HG03460 (cell line): ENCODE results near the gene YIPF3.
"Not testable (repeated sequence)": the region's sequence is repeated elsewhere in the genome, so short reads cannot be mapped to it uniquely, and the experiment has no call there.

Source experiments
- ATAC-seq: cut with Tn5 transposase; IDR thresholded peaks from one replicate; pipeline ENCODE4 v1.9.1; 2021; ENCODE audit not compliant: unreplicated experiment

The YIPF3 gene

GRCh38 chr6:43509984-43510826 is 6.5 kb downstream of the YIPF3 start, which contains the start of gene LRRC73:
LRRC73 (minus strand) TSS chr6:43510346; CDS start chr6:43509785, 561 bp downstream.
- peak; percentile 60 for ATAC-seq

DNA sequence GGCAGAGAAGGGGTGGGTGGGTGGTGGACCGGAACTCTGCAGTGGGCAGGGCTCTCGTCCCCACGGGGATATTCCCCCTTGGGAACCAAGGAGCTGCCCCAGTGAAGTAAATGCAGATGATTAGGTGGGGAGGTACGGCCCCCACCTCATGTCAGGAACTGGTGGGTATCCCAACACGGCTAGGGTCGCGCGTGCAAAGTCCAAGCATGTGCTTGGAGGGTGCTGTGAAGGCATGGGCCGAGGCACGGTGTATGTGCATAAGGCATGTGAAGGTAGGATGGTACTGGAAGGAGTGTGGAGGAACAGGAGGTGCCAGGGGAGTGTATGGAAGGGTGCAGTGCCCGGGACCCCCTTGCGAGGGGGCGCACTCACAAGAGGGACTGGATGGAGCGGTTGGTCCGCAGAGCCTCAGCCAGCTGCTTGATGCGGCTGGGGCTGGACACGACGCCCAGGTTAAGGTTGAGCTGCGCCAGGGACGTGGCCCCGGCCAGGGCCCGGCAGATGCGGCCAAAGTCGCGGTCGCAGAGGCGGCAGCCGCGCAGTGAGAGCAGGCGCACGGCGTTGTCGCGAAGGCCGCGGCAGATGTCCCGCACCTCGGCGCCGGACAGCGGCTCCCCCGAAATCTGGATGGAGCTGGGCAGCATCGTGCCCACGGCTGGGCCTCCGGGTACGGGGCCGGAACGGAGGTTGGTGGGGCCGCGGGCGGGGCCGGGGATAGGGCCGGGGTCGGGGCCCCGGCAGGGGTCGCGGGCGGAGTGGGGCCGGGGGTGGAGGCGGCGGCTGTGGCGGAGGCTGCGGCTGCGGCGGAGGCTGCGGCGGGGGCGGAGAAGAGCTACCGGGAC is 7.4 kb downstream of the YIPF3 start:
- ATAC-seq: no peak

DNA sequence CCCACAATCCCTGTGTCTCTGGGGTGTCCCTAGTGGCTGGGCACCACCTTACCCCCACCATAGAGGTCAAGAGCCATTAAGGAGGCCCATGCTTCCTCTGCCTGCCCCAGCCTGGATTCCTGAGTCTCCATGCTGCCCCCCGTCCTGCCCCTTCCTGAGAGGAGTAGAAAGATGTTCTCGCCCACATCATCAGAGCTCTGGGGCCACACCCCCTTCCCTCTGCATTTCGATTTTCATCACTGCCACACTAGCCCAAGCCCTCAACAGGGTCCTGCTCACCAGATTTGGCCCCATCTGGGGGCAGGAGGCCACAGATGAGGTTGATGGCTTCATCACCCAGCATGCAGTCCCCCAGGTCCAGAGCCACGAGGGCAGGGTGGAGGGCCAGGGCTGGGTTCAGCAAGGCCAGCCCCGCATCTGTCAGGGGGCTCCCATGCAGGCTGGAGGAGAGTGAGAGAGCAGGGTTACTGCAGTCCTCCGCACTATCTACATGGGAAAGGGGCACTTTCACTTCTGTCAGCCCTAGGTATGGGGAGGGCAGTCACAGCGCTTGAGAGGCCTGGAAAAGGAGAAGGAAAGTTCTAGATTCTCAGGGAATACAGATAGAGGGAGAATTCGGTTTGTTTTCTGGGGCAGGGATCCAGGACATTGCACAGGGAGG is 8.1 kb downstream of the YIPF3 start:
- ATAC-seq: no peak

GRCh38 chr6:43506667-43507471 is 9.9 kb downstream of the YIPF3 start:
- peak; percentile 56 for ATAC-seq

DNA sequence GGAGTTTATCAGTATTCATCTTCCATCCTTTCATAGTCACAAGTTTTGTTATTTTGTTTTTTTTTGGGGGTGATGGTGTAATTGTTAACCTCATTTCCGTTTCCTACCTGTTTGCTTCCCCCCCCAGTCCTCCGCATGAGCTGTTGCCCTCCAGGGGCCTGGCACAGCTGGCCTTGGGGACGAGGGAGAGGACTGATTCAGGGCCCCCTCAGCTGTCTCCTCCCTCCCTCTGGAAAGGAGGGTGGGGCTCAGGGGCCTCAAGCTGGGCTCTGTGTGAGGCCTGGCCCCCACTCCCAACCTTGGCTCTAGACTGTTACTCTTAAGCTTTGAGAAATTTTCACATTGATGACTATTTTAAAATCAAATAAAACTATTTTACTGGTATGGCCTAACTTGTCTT is 10.6 kb downstream of the YIPF3 start:
- no peak for ATAC-seq

DNA sequence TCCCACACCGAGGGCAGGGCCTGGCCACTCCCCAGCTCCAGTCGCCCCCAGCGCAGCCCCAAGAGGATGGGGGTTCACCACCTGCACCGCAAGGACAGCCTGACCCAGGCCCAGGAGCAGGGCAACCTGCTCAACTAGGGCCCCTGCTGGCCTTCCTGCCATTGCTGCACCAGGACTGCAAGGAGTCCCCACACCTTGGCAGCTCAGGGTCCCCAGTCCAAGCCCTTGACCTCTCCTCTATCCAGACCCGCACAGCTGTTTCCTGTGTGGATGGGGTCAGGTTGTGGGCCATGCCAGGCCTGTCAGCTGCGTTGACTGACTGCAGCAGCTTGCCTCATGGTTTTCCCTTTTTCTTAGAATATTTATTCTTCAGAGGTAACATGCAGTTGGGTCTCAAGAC is 11.0 kb downstream of the YIPF3 start:
- no peak for ATAC-seq

DNA sequence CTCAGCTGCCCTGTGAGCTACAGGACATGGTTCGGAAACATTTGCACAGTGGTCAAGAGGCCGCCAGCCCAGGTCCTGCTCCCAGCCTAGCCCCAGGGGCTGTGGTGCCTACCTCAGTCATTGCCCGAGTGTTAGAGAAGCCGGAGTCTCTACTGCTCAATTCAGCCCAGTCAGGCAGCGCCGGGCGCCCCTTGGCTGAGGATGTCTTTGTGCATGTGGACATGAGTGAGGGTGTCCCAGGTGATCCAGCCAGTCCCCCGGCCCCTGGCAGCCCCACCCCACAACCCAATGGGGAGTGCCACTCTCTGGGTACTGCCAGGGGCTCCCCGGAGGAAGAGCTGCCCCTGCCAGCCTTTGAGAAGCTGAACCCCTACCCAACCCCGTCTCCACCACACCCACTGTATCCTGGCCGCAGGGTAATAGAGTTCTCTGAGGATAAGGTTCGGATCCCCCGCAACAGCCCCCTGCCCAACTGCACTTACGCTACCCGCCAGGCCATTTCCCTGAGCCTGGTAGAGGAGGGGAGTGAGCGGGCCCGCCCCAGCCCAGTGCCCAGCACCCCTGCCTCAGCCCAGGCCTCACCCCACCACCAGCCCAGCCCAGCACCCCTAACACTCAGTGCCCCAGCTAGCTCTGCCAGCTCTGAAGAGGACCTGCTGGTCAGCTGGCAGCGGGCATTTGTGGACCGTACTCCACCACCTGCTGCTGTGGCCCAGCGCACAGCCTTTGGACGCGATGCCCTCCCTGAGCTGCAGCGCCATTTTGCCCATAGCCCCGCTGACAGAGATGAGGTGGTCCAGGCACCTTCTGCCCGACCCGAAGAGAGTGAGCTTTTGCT is 11.8 kb downstream of the YIPF3 start:
- ATAC-seq: no peak

DNA sequence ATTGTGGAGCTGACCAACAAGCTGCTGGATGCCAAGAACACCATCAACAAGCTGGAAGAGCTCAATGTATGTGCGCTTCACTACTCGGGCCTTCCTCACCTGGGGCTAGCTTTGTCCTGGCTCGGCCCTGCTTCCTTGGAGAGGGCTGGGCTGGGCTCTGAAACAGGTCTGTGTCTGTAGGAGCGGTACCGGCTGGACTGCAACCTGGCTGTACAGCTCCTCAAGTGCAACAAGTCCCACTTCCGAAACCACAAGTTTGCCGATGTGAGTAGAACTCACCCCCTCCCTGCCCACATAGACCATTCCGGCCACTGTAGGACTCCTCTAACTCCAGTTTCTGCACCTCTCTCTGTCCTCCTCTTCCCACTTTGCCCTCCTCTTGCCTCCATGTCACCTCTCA is 13.3 kb downstream of the YIPF3 start:
- ATAC-seq: no peak

DNA sequence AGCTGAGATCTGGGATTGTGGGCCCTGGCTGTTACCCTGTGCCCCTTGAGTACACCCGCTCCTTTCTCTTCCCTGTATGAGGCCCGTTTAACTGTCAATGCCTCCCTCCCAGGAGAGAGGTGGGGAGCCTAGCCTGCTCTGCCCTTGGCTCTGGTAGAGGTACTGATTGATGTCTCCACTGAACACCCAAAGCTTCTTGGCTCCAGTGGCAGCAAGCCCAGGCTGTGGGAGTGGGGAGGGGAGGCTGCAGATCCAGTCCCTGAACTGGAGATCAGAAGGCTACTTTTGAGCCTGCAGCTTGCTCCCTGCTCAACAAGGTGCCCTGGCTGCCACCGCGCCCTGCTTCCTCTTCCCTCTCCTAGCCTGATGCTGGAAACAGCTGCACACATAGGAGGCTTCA is 14.1 kb downstream of the YIPF3 start:
- no peak for ATAC-seq

DNA sequence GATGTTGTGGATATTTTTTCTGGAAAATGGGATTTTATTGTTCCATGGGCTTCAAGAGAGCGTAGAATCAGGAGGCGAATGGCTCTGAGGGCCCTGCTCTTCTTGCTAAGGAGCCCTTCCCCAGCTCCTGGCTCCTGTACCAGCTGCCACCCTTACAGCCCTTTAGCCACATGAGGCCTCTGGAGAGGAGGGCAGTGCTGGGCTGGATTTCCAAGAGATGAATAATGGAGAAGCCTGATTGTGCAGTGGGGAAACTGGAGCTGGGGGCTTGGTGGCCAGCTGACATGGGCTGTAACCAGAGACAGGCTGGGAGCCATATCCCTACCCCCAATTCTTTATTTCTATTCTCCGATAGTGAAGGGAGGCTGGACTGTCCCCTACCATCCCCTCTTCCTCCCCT is 15.8 kb downstream of the YIPF3 start:
- no peak for ATAC-seq

- no peak for ATAC-seq
Observed at GRCh38 chr6:43499028-43499815, 17.5 kb downstream of the YIPF3 start.

DNA sequence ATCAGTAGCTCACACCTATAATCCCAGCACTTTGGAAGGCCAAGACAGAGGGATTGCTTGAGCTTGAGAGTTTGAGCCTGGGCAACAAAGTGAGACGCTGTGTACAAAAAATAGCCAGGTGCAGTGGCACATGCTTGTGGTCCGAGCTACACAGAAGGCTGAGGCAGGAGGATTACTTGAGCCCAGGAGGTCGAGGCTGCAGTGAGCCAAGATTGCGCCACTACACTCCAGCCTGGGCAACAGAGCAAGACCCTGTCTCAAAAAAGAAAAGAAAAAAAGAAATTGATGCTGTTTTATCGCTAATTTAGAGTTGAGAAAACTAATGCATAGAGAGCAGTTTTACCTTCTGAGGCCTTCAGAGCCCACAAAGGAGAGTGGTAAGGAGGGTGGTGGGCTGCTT is 18.4 kb downstream of the YIPF3 start:
- not testable (repeated sequence) for ATAC-seq

- no peak for ATAC-seq
Observed at GRCh38 chr6:43497689-43498088, 19.0 kb downstream of the YIPF3 start.

DNA sequence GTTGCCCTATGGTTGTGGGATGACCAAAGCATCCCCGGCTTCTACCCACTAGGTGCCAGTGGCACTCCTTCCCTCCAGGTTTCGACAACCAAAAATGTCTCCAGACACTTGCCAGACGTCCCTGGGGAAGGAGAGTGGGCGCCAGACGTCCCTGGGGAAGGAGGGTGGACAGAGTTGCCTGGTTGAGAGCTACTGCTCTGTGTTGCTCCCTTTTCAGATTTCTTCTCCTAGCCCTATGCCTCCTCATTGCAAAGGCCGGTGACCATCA is 19.7 kb downstream of the YIPF3 start:
- ATAC-seq: no peak

- ATAC-seq: no peak
Observed at GRCh38 chr6:43496370-43497128, 20.2 kb downstream of the YIPF3 start.

GRCh38 chr6:43495409-43495941 is 21.3 kb downstream of the YIPF3 start:
- no peak for ATAC-seq

GRCh38 chr6:43494766-43495165 is 22.0 kb downstream of the YIPF3 start:
- no peak for ATAC-seq

DNA sequence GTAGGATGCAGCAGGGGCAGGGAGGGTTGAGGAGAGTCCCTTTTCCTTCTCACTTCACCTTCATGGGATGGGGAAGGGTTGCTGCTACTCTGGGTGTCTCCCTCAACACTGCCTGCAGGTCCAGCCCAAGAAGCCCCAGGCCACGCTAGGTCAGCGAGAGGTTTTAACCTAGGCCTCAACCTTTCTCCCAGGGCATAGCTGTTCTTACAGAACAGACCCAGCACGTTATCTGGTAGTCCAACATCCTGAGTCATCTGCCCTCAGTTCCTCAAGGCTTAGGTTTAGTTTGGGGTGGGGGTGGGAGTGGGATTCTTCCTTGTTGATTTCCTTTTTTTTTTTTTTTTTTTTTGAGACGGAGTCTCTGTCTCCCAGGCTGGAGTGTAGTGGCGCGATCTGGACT is 22.4 kb downstream of the YIPF3 start:
- no peak for ATAC-seq
